ENCODE data around the gene TNMD. TPM values are rescaled to one million over a fixed set of nuclear protein-coding genes. Genes with fewer than 3 reads are reported as not detected.
A peak's percentile ranks its signal among the peaks of the same experiment; 100 is the strongest.

Gene TNMD
- total and polyA plus RNA-seq, 2 donors (not counting 3 experiments of a cell fraction or from before 2014, with no cell fraction given) = not detected

DNA sequence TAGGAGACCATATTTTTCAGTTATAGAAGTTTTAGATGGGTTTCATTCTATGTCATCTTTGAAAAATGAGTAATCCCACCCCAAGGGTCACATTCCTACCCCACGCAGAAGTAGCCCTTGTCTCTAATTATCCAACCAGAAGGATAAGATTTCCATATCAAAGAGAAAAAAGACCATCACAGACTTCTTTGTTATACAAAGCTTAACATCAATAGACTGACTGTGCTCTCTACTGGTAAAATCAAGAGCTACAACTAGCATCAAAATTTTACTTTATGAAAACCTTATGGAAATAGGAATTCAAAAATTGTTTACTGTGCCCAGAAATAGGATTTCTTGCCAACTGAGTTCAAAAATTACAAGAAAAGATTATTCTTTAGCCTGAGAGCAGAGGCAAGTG is 24.9 kb downstream of the TNMD start:
- intact Hi-C loops (cut with micrococcal nuclease) = no loop called here
- dilution Hi-C loops (cut with MboI; ENCODE audit: extremely low pct_ligation_motif_present, low sequenced_read_pairs) = no loop called here
- CTCF ChIA-PET = interaction anchor here (1.0 to 2.1 kb wide), 8 partner anchors 27 to 196 kb away, joined by 3 to 27 read pairs (median 6); partner anchors contain the start of gene TSPAN6

DNA sequence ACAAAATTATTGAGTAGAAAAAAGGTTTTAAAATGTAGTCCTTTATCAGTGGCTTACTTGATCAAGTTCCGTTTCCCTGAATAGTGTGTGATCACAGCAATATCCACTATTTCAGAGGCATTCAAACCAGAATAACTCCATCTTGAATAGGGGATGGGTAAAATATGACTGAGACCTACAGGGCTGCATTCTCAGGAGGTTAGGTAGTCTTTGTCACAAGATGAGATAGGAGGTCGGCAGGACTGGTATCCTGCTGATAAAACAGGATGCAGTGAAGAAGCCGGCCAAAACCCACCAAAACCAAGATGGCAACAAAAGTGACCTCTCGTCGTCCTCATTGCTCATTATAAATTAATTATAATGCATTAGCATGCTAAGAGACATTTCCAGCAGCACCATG is 27.2 kb downstream of the TNMD start:
- H3K4me3 ChIP-seq (replicated peaks in 1 of 3; ENCODE audit: insufficient read depth in 1 of 3, low read depth in 1 of 3, low read length in 3 of 3) = no peak overlapping the region
- H3K79me2 ChIP-seq (ENCODE audit: control insufficient read depth, insufficient read depth, low read length) = no peaks in the 10 kb centered on the region
- no TSS peak for BruUV-seq (replicated peaks)
- no peaks in the 10 kb centered on the region for H3K36me3 ChIP-seq (ENCODE audit: control insufficient read depth in 2 of 2, extremely low read depth in 1 of 2, insufficient read depth in 2 of 2, low read length in 2 of 2)
- H3K27ac ChIP-seq (ENCODE audit: insufficient read depth, low read depth, low read length) = no peak overlapping the region
- dilution Hi-C loops (cut with MboI; ENCODE audit: extremely low pct_ligation_motif_present, low sequenced_read_pairs) = no loop called here
- intact Hi-C loops (cut with micrococcal nuclease) = no loop called here
- DNase-seq (ENCODE audit: low read depth, low spot score) = no peak
- ChIA-PET CTCF (no interaction called here), POLR2A (no interaction called here)
- H3K9me1 ChIP-seq (replicated peaks; ENCODE audit: control insufficient read depth, extremely low read depth, insufficient read depth, low read length) = no peaks in the 10 kb centered on the region
- no peak overlapping the region for H3K9ac ChIP-seq (replicated peaks; ENCODE audit: extremely low read depth, insufficient read depth, low read length)
- TF ChIP-seq, protein P1, sequence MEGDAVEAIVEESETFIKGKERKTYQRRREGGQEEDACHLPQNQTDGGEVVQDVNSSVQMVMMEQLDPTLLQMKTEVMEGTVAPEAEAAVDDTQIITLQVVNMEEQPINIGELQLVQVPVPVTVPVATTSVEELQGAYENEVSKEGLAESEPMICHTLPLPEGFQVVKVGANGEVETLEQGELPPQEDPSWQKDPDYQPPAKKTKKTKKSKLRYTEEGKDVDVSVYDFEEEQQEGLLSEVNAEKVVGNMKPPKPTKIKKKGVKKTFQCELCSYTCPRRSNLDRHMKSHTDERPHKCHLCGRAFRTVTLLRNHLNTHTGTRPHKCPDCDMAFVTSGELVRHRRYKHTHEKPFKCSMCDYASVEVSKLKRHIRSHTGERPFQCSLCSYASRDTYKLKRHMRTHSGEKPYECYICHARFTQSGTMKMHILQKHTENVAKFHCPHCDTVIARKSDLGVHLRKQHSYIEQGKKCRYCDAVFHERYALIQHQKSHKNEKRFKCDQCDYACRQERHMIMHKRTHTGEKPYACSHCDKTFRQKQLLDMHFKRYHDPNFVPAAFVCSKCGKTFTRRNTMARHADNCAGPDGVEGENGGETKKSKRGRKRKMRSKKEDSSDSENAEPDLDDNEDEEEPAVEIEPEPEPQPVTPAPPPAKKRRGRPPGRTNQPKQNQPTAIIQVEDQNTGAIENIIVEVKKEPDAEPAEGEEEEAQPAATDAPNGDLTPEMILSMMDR (IDR thresholded peaks at IDR 0.05; ENCODE audit: extremely low read depth in 1 of 2, insufficient read depth in 1 of 2, low read depth in 1 of 2, low read length in 2 of 2) = no peak
- TF ChIP-seq, protein P2, sequence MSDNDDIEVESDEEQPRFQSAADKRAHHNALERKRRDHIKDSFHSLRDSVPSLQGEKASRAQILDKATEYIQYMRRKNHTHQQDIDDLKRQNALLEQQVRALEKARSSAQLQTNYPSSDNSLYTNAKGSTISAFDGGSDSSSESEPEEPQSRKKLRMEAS (IDR thresholded peaks at IDR 0.05; ENCODE audit: insufficient read depth, insufficient read length) = no peak
- TF ChIP-seq JUN (IDR thresholded peaks at IDR 0.05; ENCODE audit: borderline replicate concordance, insufficient read depth, insufficient read length, low read depth) (no peak), FOS (IDR thresholded peaks at IDR 0.05; ENCODE audit: borderline replicate concordance, insufficient read depth, low read length) (no peak)
- FAIRE-seq = no peak
- H3K9me3 ChIP-seq (replicated peaks; ENCODE audit: control insufficient read depth, insufficient read depth, low read length) = no peaks in the 10 kb centered on the region
- no peaks in the 10 kb centered on the region for H4K20me1 ChIP-seq (replicated peaks; ENCODE audit: control insufficient read depth, extremely low read depth, insufficient read depth, low read length)
- no peak overlapping the region for H2AFZ ChIP-seq (ENCODE audit: low read depth, low read length)
- no peaks in the 10 kb centered on the region for H3K27me3 ChIP-seq (ENCODE audit: control insufficient read depth in 2 of 2, insufficient read depth in 2 of 2, low read length in 2 of 2)
- H3K4me2 ChIP-seq (ENCODE audit: insufficient read depth, low read length) = no peak overlapping the region
- peaks cover 2% of the 10 kb centered on the region for H3K4me1 ChIP-seq (ENCODE audit: control insufficient read depth, extremely low read depth, insufficient read depth, low read length)

More for the DNA sequence above, 24.9 kb downstream of the TNMD start:
- no peak overlapping the region for H2AFZ ChIP-seq (ENCODE audit: low read depth, low read length)
- no peak overlapping the region for H3K9ac ChIP-seq (replicated peaks; ENCODE audit: extremely low read depth, insufficient read depth, low read length)
- H3K9me3 ChIP-seq (replicated peaks; ENCODE audit: control insufficient read depth, insufficient read depth, low read length) = no peaks in the 10 kb centered on the region
- DNase-seq (ENCODE audit: low read depth, low spot score) = peak; percentile 2
- BruUV-seq (replicated peaks) = no TSS peak
- H3K27ac ChIP-seq (ENCODE audit: insufficient read depth, low read depth, low read length) = no peak overlapping the region
- no peak for TF ChIP-seq JUN (IDR thresholded peaks at IDR 0.05; ENCODE audit: borderline replicate concordance, insufficient read depth, insufficient read length, low read depth)
- TF ChIP-seq, protein P1 (IDR thresholded peaks at IDR 0.05; ENCODE audit: extremely low read depth in 1 of 2, insufficient read depth in 1 of 2, low read depth in 1 of 2, low read length in 2 of 2) = peak in 1 of 2 donors; percentile 1
- POLR2A ChIA-PET = no interaction called here
- no peaks in the 10 kb centered on the region for H4K20me1 ChIP-seq (replicated peaks; ENCODE audit: control insufficient read depth, extremely low read depth, insufficient read depth, low read length)
- no peaks in the 10 kb centered on the region for H3K4me1 ChIP-seq (ENCODE audit: control insufficient read depth, extremely low read depth, insufficient read depth, low read length)
- H3K9me1 ChIP-seq (replicated peaks; ENCODE audit: control insufficient read depth, extremely low read depth, insufficient read depth, low read length) = no peaks in the 10 kb centered on the region
- H3K4me3 ChIP-seq (replicated peaks in 1 of 3; ENCODE audit: insufficient read depth in 1 of 3, low read depth in 1 of 3, low read length in 3 of 3) = no peak overlapping the region
- H3K36me3 ChIP-seq (ENCODE audit: control insufficient read depth in 2 of 2, extremely low read depth in 1 of 2, insufficient read depth in 2 of 2, low read length in 2 of 2) = no peaks in the 10 kb centered on the region
- H3K27me3 ChIP-seq (ENCODE audit: control insufficient read depth in 2 of 2, insufficient read depth in 2 of 2, low read length in 2 of 2) = no peaks in the 10 kb centered on the region
- no peak overlapping the region for H3K4me2 ChIP-seq (ENCODE audit: insufficient read depth, low read length)
- H3K79me2 ChIP-seq (ENCODE audit: control insufficient read depth, insufficient read depth, low read length) = no peaks in the 10 kb centered on the region
- FAIRE-seq = no peak
